ENCODE measurements around the gene CD84.

- TF ChIP-seq, protein P1, sequence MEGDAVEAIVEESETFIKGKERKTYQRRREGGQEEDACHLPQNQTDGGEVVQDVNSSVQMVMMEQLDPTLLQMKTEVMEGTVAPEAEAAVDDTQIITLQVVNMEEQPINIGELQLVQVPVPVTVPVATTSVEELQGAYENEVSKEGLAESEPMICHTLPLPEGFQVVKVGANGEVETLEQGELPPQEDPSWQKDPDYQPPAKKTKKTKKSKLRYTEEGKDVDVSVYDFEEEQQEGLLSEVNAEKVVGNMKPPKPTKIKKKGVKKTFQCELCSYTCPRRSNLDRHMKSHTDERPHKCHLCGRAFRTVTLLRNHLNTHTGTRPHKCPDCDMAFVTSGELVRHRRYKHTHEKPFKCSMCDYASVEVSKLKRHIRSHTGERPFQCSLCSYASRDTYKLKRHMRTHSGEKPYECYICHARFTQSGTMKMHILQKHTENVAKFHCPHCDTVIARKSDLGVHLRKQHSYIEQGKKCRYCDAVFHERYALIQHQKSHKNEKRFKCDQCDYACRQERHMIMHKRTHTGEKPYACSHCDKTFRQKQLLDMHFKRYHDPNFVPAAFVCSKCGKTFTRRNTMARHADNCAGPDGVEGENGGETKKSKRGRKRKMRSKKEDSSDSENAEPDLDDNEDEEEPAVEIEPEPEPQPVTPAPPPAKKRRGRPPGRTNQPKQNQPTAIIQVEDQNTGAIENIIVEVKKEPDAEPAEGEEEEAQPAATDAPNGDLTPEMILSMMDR (IDR thresholded peaks at IDR 0.05; ENCODE audit: borderline replicate concordance, extremely low read depth, low read length, poor library complexity, severe bottlenecking) = no peak
- no peak for TF ChIP-seq EZH2 (IDR thresholded peaks at IDR 0.05; ENCODE audit: borderline replicate concordance, low read depth, low read length, severe bottlenecking)
These were observed 45.2 kb upstream of the CD84 start for GRCh38 chr1:160624464-160624863.
